GM18861 (cell line): ENCODE measurements around the gene ERV3-1.
"Not testable (repeated sequence)": the region's sequence is repeated elsewhere in the genome, so short reads cannot be mapped to it uniquely, and the experiment has no call there.

Experiments
- ATAC-seq: cut with Tn5 transposase; IDR thresholded peaks from one replicate; pipeline ENCODE4 v1.9.1; 2021; ENCODE audit not compliant: unreplicated experiment

Gene ERV3-1

GRCh38 chr7:65001291-65001814, 5.1 kb downstream of the ERV3-1 start:
- ATAC-seq: no peak

- peak; percentile 62 for ATAC-seq
These were observed 7.1 kb downstream of the ERV3-1 start for GRCh38 chr7:64999165-65000004.

GRCh38 chr7:64998865-64999164, 7.7 kb downstream of the ERV3-1 start:
- ATAC-seq: no peak

GRCh38 chr7:64997927-64998391, 8.5 kb downstream of the ERV3-1 start:
- ATAC-seq: no peak

GRCh38 chr7:64997164-64997908, 9.2 kb downstream of the ERV3-1 start:
- ATAC-seq: no peak

- no peak for ATAC-seq
These were observed 10.2 kb downstream of the ERV3-1 start for GRCh38 chr7:64996305-64996704.

- no peak for ATAC-seq
These were observed 12.6 kb downstream of the ERV3-1 start for GRCh38 chr7:64993901-64994300.

GRCh38 chr7:64992971-64993370, 13.5 kb downstream of the ERV3-1 start:
- no peak for ATAC-seq

- no peak for ATAC-seq
These were observed 15.6 kb downstream of the ERV3-1 start, which contains the start of gene ZNF117 for GRCh38 chr7:64990936-64991335. Gene ZNF117, minus strand, starts transcription at chr7:64991036.

- ATAC-seq: no peak
These were observed 16.3 kb downstream of the ERV3-1 start for GRCh38 chr7:64990216-64990615.

- no peak for ATAC-seq
These were observed 27.8 kb downstream of the ERV3-1 start for GRCh38 chr7:64978497-64979203.

- ATAC-seq: no peak
These were observed 40.9 kb downstream of the ERV3-1 start for GRCh38 chr7:64965594-64965993.

GRCh38 chr7:64959072-64959747, 47.3 kb downstream of the ERV3-1 start:
- no peak for ATAC-seq

- ATAC-seq: no peak
These were observed 55.1 kb downstream of the ERV3-1 start for GRCh38 chr7:64951250-64951848.

GRCh38 chr7:64950673-64951072, 55.8 kb downstream of the ERV3-1 start:
- ATAC-seq: not testable (repeated sequence)

GRCh38 chr7:64948774-64949173, 57.7 kb downstream of the ERV3-1 start:
- ATAC-seq: not testable (repeated sequence)

- no peak for ATAC-seq
These were observed 59.1 kb downstream of the ERV3-1 start for GRCh38 chr7:64947252-64948000.

- ATAC-seq: no peak
These were observed 59.7 kb downstream of the ERV3-1 start for GRCh38 chr7:64946772-64947171.

- no peak for ATAC-seq
These were observed 60.8 kb downstream of the ERV3-1 start for GRCh38 chr7:64945503-64946175.
